Measurements from ENCODE around the gene ARPP19. TPM values are rescaled to one million over a fixed set of nuclear protein-coding genes. Genes with fewer than 3 reads are reported as not detected.
"Not testable (repeated sequence)": the region's sequence is repeated elsewhere in the genome, so short reads cannot be mapped to it uniquely, and the experiment has no call there.

Gene ARPP19
- total RNA-seq, 1 donor from 2014 or later, result 150 TPM

- peaks cover 5% of the 10 kb centered on the region for H3K36me3 ChIP-seq (ENCODE audit: control insufficient read depth, insufficient read depth, low read length)
- no peak overlapping the region for H3K4me3 ChIP-seq (ENCODE audit: low read depth, low read length)
- FAIRE-seq, result no peak
- H3K27me3 ChIP-seq (ENCODE audit: control insufficient read depth, insufficient read depth, low read length), result no peaks in the 10 kb centered on the region
- TF ChIP-seq CTCF (IDR thresholded peaks at IDR 0.05; ENCODE audit: insufficient read depth, low read length, severe bottlenecking), result no peak
- no peak for DNase-seq (ENCODE audit: low read depth)
These were observed 12.1 kb downstream of the ARPP19 start for GRCh38 chr15:52556524-52557273.

GRCh38 chr15:52552303-52552702 lies 16.5 kb downstream of the ARPP19 start:
- peaks cover 4% of the 10 kb centered on the region for H3K36me3 ChIP-seq (ENCODE audit: control insufficient read depth, insufficient read depth, low read length)
- DNase-seq (ENCODE audit: low read depth) (no peak), FAIRE-seq (no peak)
- no peaks in the 10 kb centered on the region for H3K27me3 ChIP-seq (ENCODE audit: control insufficient read depth, insufficient read depth, low read length)
- H3K4me3 ChIP-seq (ENCODE audit: low read depth, low read length), result no peak overlapping the region
- no peak for TF ChIP-seq CTCF (IDR thresholded peaks at IDR 0.05; ENCODE audit: insufficient read depth, low read length, severe bottlenecking)

- FAIRE-seq, result no peak
- Histone ChIP-seq H3K27me3 (ENCODE audit: control insufficient read depth, insufficient read depth, low read length) (no peaks in the 10 kb centered on the region), H3K36me3 (ENCODE audit: control insufficient read depth, insufficient read depth, low read length) (peaks cover 4% of the 10 kb centered on the region), H3K4me3 (ENCODE audit: low read depth, low read length) (no peak overlapping the region)
- no peak for DNase-seq (ENCODE audit: low read depth)
- no peak for TF ChIP-seq CTCF (IDR thresholded peaks at IDR 0.05; ENCODE audit: insufficient read depth, low read length, severe bottlenecking)
These were observed 17.1 kb downstream of the ARPP19 start for GRCh38 chr15:52551762-52552161.

- not testable (repeated sequence) for DNase-seq (ENCODE audit: low read depth); H3K36me3 ChIP-seq (ENCODE audit: control insufficient read depth, insufficient read depth, low read length); H3K4me3 ChIP-seq (ENCODE audit: low read depth, low read length); FAIRE-seq; H3K27me3 ChIP-seq (ENCODE audit: control insufficient read depth, insufficient read depth, low read length)
These were observed 17.6 kb downstream of the ARPP19 start for GRCh38 chr15:52551186-52551585.

- Histone ChIP-seq H3K36me3 (ENCODE audit: control insufficient read depth, insufficient read depth, low read length) (peaks cover 2% of the 10 kb centered on the region), H3K4me3 (ENCODE audit: low read depth, low read length) (no peak overlapping the region), H3K27me3 (ENCODE audit: control insufficient read depth, insufficient read depth, low read length) (no peaks in the 10 kb centered on the region)
- no peak for DNase-seq (ENCODE audit: low read depth)
- no peak for FAIRE-seq
- no peak for TF ChIP-seq CTCF (IDR thresholded peaks at IDR 0.05; ENCODE audit: insufficient read depth, low read length, severe bottlenecking)
These were observed 22.6 kb downstream of the ARPP19 start for GRCh38 chr15:52546031-52546751.

- H3K27me3 ChIP-seq (ENCODE audit: control insufficient read depth, insufficient read depth, low read length), result no peaks in the 10 kb centered on the region
- H3K4me3 ChIP-seq (ENCODE audit: low read depth, low read length), result no peak overlapping the region
- no peak for TF ChIP-seq CTCF (IDR thresholded peaks at IDR 0.05; ENCODE audit: insufficient read depth, low read length, severe bottlenecking)
- FAIRE-seq (no peak), DNase-seq (ENCODE audit: low read depth) (no peak)
- H3K36me3 ChIP-seq (ENCODE audit: control insufficient read depth, insufficient read depth, low read length), result no peaks in the 10 kb centered on the region
These were observed 28.3 kb downstream of the ARPP19 start for GRCh38 chr15:52540374-52541012.

All from bronchial epithelial cell (primary cell).